H1 (cell line): ENCODE measurements around the gene HADH. TPM values are rescaled to one million over a fixed set of nuclear protein-coding genes. Genes with fewer than 3 reads are reported as not detected.

Experiments used
- CTCF ChIA-PET: fragments of 300-600 bp; sonication (Branson Sonifier 250); formaldehyde crosslinking; loops from one replicate; lab custom pipeline; 2021; ENCODE audit not compliant: partially characterized antibody; lab: Charles Lee
- POLR2A ChIA-PET: fragments of 300-600 bp; sonication (Branson Sonifier 250); formaldehyde crosslinking; loops from one replicate; lab custom pipeline; 2021; ENCODE audit warnings: inconsistent platforms; ENCODE audit not compliant: partially characterized antibody; lab: Charles Lee
- DNase-seq, 2 experiments: peaks; one replicate each; pipeline versions ENCODE4 v3.0.0 to v3.0.0-alpha.2; 2010 to 2022; ENCODE audit warnings: low spot score in 2 of 2, low read depth in 1 of 2, mixed read lengths in 1 of 2
- FAIRE-seq: peaks from 2 replicates; lab custom pipeline; 2011; peaks lifted over from hg19 to GRCh38; lab: Jason Lieb, UNC
- H2AFZ ChIP-seq: 2 replicates; pipeline ENCODE4 v1.8.1; 2012; ENCODE audit warnings: low read length, inconsistent platforms
- H2AK5ac ChIP-seq: 2 replicates; pipeline ENCODE4 v1.6.1; 2013; ENCODE audit warnings: low read depth, low read length
- H2BK120ac ChIP-seq: replicated peaks from 2 replicates; pipeline ENCODE3; 2013; ENCODE audit warnings: low read depth, low read length, inconsistent platforms
- H2BK12ac ChIP-seq: 2 replicates; pipeline ENCODE4 v1.6.1; 2013; ENCODE audit warnings: low read depth, low read length
- H2BK15ac ChIP-seq: 2 replicates; pipeline ENCODE4 v1.6.1; 2013; ENCODE audit warnings: low read length
- H2BK20ac ChIP-seq: 2 replicates; pipeline ENCODE4 v1.6.1; 2013; ENCODE audit warnings: low read length
- H2BK5ac ChIP-seq: 2 replicates; pipeline ENCODE4 v1.6.1; 2013; ENCODE audit warnings: low read depth, low read length
- H3K14ac ChIP-seq: 2 replicates; pipeline ENCODE4 v1.6.1; 2013; ENCODE audit warnings: inconsistent platforms; ENCODE audit not compliant: insufficient read length
- H3K18ac ChIP-seq: 2 replicates; pipeline ENCODE4 v1.6.1; 2013; ENCODE audit warnings: low read length; ENCODE audit errors: extremely low read depth
- H3K23ac ChIP-seq: 2 replicates; pipeline ENCODE4 v1.6.1; 2013; ENCODE audit warnings: inconsistent platforms; ENCODE audit not compliant: insufficient read length
- H3K23me2 ChIP-seq: 2 replicates; pipeline ENCODE4 v1.6.1; 2013; ENCODE audit warnings: low read depth, low read length
- H3K27ac ChIP-seq: 2 replicates; pipeline ENCODE4 v1.6.1; 2011; ENCODE audit warnings: low read depth, low read length, inconsistent platforms
- H3K27me3 ChIP-seq, 4 experiments: replicated peaks in 1 of 4; 1 replicate in 1 of 4; 2 replicates in 3 of 4; pipeline versions ENCODE4 v1.6.1 to v1.8.1; 2011 to 2013; ENCODE audit warnings: low read length in 3 of 4, mild to moderate bottlenecking in 3 of 4, inconsistent platforms in 2 of 4, mixed read lengths in 2 of 4, moderate library complexity in 1 of 4; ENCODE audit not compliant: control insufficient read depth in 3 of 4, insufficient read depth in 3 of 4; ENCODE audit errors: extremely low read depth in 1 of 4
- H3K36me3 ChIP-seq, 4 experiments: 2 replicates each; pipeline versions ENCODE4 v1.6.1 to v1.8.1; 2011 to 2013; ENCODE audit warnings: mild to moderate bottlenecking in 4 of 4, low read length in 3 of 4, moderate library complexity in 2 of 4, control low read depth in 1 of 4, inconsistent platforms in 1 of 4; ENCODE audit not compliant: insufficient read depth in 4 of 4, control insufficient read depth in 2 of 4
- H3K4ac ChIP-seq: replicated peaks from 2 replicates; pipeline ENCODE3; 2013; ENCODE audit warnings: low read length, low read depth, mixed read lengths, inconsistent platforms; ENCODE audit not compliant: insufficient read length
- H3K4me1 ChIP-seq, 4 experiments: replicated peaks in 1 of 4; 1 replicate in 1 of 4; 2 replicates in 3 of 4; pipeline versions ENCODE4 v1.6.1 to v1.8.1; 2011 to 2013; ENCODE audit warnings: low read length in 3 of 4, inconsistent platforms in 2 of 4, mixed read lengths in 1 of 4; ENCODE audit not compliant: insufficient read depth in 4 of 4, control insufficient read depth in 3 of 4
- H3K4me2 ChIP-seq, 2 experiments: 2 replicates each; pipeline versions ENCODE4 v1.6.1 to v1.8.1; 2011 to 2013; ENCODE audit warnings: low read depth in 2 of 2, low read length in 2 of 2, control low read depth in 1 of 2, inconsistent platforms in 1 of 2, mild to moderate bottlenecking in 1 of 2; ENCODE audit not compliant: insufficient read depth in 1 of 2
- H3K4me3 ChIP-seq, 4 experiments: fragments of 200-600, 300-600 bp in 1 of 4; sonication (generic), shearing (Covaris generic), sonication (Bioruptor Twin) in 1 of 4; 2 replicates each; pipeline versions ENCODE4 v1.5.1 to v1.8.1; 2011 to 2016; ENCODE audit warnings: low read length in 4 of 4, low read depth in 3 of 4, control low read depth in 2 of 4, inconsistent platforms in 2 of 4, mild to moderate bottlenecking in 2 of 4, mixed read lengths in 1 of 4, moderate library complexity in 1 of 4; ENCODE audit not compliant: insufficient read depth in 2 of 4; ENCODE audit errors: extremely low read depth in 1 of 4
- H3K56ac ChIP-seq: replicated peaks from 2 replicates; pipeline ENCODE3; 2013; ENCODE audit warnings: low read depth, mild to moderate bottlenecking, mixed read lengths, low read length, inconsistent platforms; ENCODE audit not compliant: insufficient read length
- H3K79me1 ChIP-seq: 2 replicates; pipeline ENCODE4 v1.6.1; 2013; ENCODE audit warnings: low read depth, low read length, control low read depth
- H3K79me2 ChIP-seq, 2 experiments: 2 replicates each; pipeline versions ENCODE4 v1.6.1 to v1.8.1; 2012 to 2013; ENCODE audit warnings: low read length in 2 of 2, mild to moderate bottlenecking in 2 of 2, inconsistent platforms in 1 of 2; ENCODE audit not compliant: insufficient read depth in 2 of 2, control insufficient read depth in 1 of 2
- H3K9ac ChIP-seq, 4 experiments: replicated peaks in 1 of 4; 1 replicate in 1 of 4; 2 replicates in 3 of 4; pipeline versions ENCODE4 v1.6.1 to v1.8.1; 2011 to 2013; ENCODE audit warnings: low read depth in 3 of 4, low read length in 3 of 4, control low read depth in 2 of 4, mild to moderate bottlenecking in 2 of 4, moderate library complexity in 2 of 4, inconsistent platforms in 1 of 4; ENCODE audit errors: extremely low read depth in 1 of 4
- H3K9me3 ChIP-seq, 2 experiments: 2 replicates each; pipeline versions ENCODE4 v1.6.1 to v1.8.1; 2012 to 2013; ENCODE audit warnings: mild to moderate bottlenecking in 2 of 2, moderate library complexity in 2 of 2, control low read depth in 1 of 2, inconsistent platforms in 1 of 2, low read depth in 1 of 2, low read length in 1 of 2, mixed read lengths in 1 of 2; ENCODE audit not compliant: insufficient read depth in 2 of 2
- H4K20me1 ChIP-seq, 2 experiments: replicated peaks in 1 of 2; 2 replicates each; pipeline versions ENCODE3 to v1.8.1; 2011 to 2013; ENCODE audit warnings: inconsistent platforms in 2 of 2, low read length in 2 of 2, mild to moderate bottlenecking in 1 of 2; ENCODE audit not compliant: insufficient read depth in 2 of 2, control insufficient read depth in 1 of 2
- H4K5ac ChIP-seq: 2 replicates; pipeline ENCODE4 v1.6.1; 2013; ENCODE audit warnings: low read length, low read depth, mixed read lengths, inconsistent platforms; ENCODE audit not compliant: insufficient read length
- H4K8ac ChIP-seq: 2 replicates; pipeline ENCODE4 v1.8.0; 2013; ENCODE audit warnings: mild to moderate bottlenecking, moderate library complexity, low read length, inconsistent platforms; ENCODE audit not compliant: insufficient read depth; ENCODE audit errors: extremely low read depth
- H4K91ac ChIP-seq: replicated peaks from 2 replicates; pipeline ENCODE3; 2013; ENCODE audit warnings: low read length, mixed read lengths, inconsistent platforms; ENCODE audit not compliant: insufficient read length
- CBX8 ChIP-seq: fragments of 300-800, 300-1000 bp; sonication (generic); IDR thresholded peaks from 2 replicates; pipeline ENCODE4 v1.7.1; 2016; ENCODE audit warnings: low read depth, low read length, borderline replicate concordance
- HDAC2 ChIP-seq, 2 experiments: fragments of 300-600 bp in 1 of 2; sonication (generic) in 1 of 2; IDR thresholded peaks; 2 replicates each; pipeline ENCODE4 v1.6.1; 2011 to 2012; ENCODE audit warnings: low read depth in 2 of 2, low read length in 2 of 2, mild to moderate bottlenecking in 2 of 2, moderate library complexity in 2 of 2, borderline replicate concordance in 1 of 2, inconsistent platforms in 1 of 2
- POLR2A ChIP-seq, 2 experiments: IDR thresholded peaks; 1 replicate in 1 of 2; 2 replicates in 1 of 2; pipeline ENCODE4 v1.6.1; 2011; ENCODE audit warnings: low read depth in 2 of 2, low read length in 2 of 2, mild to moderate bottlenecking in 2 of 2; ENCODE audit errors: control extremely low read depth in 1 of 2
- SAP30 ChIP-seq: fragments of 300-600 bp; sonication (generic); IDR thresholded peaks from 2 replicates; pipeline ENCODE4 v1.7.1; 2012; ENCODE audit warnings: low read length, moderate library complexity, mild to moderate bottlenecking, inconsistent platforms; ENCODE audit not compliant: insufficient read depth, insufficient replicate concordance
- WGBS, 2 experiments: shearing (Covaris generic) in 1 of 2; methylation state at CpG; one replicate each; pipeline versions ENCODE4 v1.1.6 to v1.1.7; 2013 to 2015; ENCODE audit warnings: low lambda C conversion rate in 2 of 2, mixed read lengths in 2 of 2, inconsistent platforms in 1 of 2, low coverage in 1 of 2, missing lambda C conversion rate in 1 of 2; ENCODE audit not compliant: insufficient replicate concordance in 2 of 2, insufficient coverage in 1 of 2, insufficient read length in 1 of 2; ENCODE audit errors: extremely low coverage in 1 of 2, missing lambda C conversion rate in 1 of 2; 5-methylcytosine and 5-hydroxymethylcytosine counted together
- polyA plus RNA-seq, 7 experiments: library from polyadenylated mRNA; depleted of rRNA in 3 of 7; stranded (reverse) in 5 of 7; unstranded in 2 of 7; fragments of >200 nt in 5 of 7; fragments of 200-250 nt in 2 of 7; gene quantifications; 1 replicate in 5 of 7; 2 replicates in 1 of 7; 4 replicates in 1 of 7; pipeline versions ENCODE4 v1.2.1 to v1.2.3, GENCODE V29; 2011 to 2013; ENCODE audit warnings: missing spikeins in 2 of 7, mixed read lengths in 2 of 7
- total RNA-seq: library from RNA; stranded (reverse); fragmentation: NEBNext Ultra II Directional; extraction: Animal tissue kit (Norgen Biotek cat#: 25700); gene quantifications from 2 replicates; pipeline ENCODE4 v1.2.1, GENCODE V29; 2021
- TF ChIP-seq, protein P1 (sequence below): IDR thresholded peaks from 2 replicates; pipeline ENCODE4 v1.6.1; 2011; ENCODE audit warnings: low read depth, mild to moderate bottlenecking, low read length; ENCODE audit not compliant: insufficient read depth

Gene HADH
- total and polyA plus RNA-seq, 2 of the 8 experiments (the other 6 are each of a cell fraction or from before 2014, with no cell fraction given): 47.5 to 54.4 TPM

DNA sequence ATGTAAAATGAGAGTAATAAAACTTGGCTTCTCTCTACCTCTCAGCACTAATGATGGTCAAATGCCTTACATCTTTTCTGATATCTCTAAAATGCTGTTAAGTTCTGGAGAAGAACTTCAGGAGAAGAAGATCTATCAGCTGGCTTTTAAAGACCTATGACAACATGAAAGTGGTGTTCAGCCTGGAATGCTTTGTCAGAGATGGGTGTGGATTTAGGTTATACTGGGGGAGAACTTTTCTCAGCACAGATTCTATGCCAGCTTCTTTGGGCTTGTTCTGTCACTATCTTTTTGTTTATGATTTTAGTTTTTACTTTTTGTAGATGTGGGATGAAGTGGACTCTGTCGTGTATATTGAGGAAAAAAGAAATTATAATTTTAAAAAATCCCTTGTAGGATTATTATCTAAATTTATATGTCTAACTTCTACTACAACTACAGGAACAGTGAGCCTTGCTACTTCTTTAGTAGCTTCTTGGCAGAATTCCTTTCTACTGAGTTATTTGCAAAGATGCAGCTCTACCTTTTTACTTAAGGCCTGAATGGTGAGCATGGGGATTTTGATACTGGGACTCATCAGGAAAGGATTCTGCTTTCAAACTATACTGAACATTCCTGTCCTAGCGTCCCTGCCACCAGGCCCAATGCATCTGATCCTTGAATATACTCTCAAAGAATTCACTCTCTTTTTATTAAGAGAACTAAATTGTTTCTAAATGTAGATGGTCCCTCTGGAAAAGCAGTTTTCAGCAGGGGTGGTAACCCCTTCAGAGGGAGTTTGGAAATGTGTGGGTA is 38.7 kb upstream of the HADH start:
- Histone ChIP-seq H3K27ac (no peak overlapping the region), H3K9ac (no peak overlapping the region), H4K20me1 (no peaks in the 10 kb centered on the region), H4K91ac (no peak overlapping the region), H4K8ac (no peak overlapping the region), H3K23me2 (no peaks in the 10 kb centered on the region), H3K4me1 (no peaks in the 10 kb centered on the region), H4K5ac (no peak overlapping the region), H2BK120ac (no peak overlapping the region), H3K9me3 (no peaks in the 10 kb centered on the region), H3K4me3 (no peak overlapping the region), H2AFZ (no peak overlapping the region), H3K56ac (no peak overlapping the region), H2BK15ac (no peak overlapping the region), H3K23ac (no peak overlapping the region), H3K79me1 (no peaks in the 10 kb centered on the region), H3K4me2 (no peak overlapping the region), H2BK12ac (no peak overlapping the region), H2BK5ac (no peak overlapping the region), H2BK20ac (no peak overlapping the region), H3K4ac (no peak overlapping the region), H3K27me3 (no peaks in the 10 kb centered on the region), H2AK5ac (no peak overlapping the region), H3K79me2 (no peaks in the 10 kb centered on the region), H3K18ac (no peak overlapping the region), H3K36me3 (peaks cover 0 to 11% (median 1%) of the 10 kb centered on the region in 4 experiments; a peak in 3 of 8 replicates), H3K14ac (no peak overlapping the region)
- FAIRE-seq: no peak
- no peak for DNase-seq
- 87% methylated on average over 2 of the region's 2 CpGs; no CpG with 5 or more reads in 1 of the 2 experiments for WGBS, 2 experiments
- POLR2A ChIA-PET: no interaction called here
- CTCF ChIA-PET: no interaction called here
- TF ChIP-seq, protein P1, sequence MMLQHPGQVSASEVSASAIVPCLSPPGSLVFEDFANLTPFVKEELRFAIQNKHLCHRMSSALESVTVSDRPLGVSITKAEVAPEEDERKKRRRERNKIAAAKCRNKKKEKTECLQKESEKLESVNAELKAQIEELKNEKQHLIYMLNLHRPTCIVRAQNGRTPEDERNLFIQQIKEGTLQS: no peak
- no peak for TF ChIP-seq HDAC2 (IDR thresholded peaks at IDR 0.05; ENCODE audit: borderline replicate concordance in 1 of 2, low read depth in 2 of 2, low read length in 2 of 2)
- TF ChIP-seq SAP30: no peak
- no peak for TF ChIP-seq CBX8
- TF ChIP-seq POLR2A (IDR thresholded peaks at IDR 0.05; ENCODE audit: control extremely low read depth in 1 of 2, low read depth in 2 of 2, low read length in 2 of 2): no peak
